HG03565 (cell line): Measurements from ENCODE around the gene SNPH.

Source experiments
- ATAC-seq: cut with Tn5 transposase; IDR thresholded peaks from one replicate; pipeline ENCODE4 v1.9.1; 2021; ENCODE audit warnings: mild to moderate bottlenecking, moderate library complexity; ENCODE audit not compliant: unreplicated experiment

SNPH gene

DNA sequence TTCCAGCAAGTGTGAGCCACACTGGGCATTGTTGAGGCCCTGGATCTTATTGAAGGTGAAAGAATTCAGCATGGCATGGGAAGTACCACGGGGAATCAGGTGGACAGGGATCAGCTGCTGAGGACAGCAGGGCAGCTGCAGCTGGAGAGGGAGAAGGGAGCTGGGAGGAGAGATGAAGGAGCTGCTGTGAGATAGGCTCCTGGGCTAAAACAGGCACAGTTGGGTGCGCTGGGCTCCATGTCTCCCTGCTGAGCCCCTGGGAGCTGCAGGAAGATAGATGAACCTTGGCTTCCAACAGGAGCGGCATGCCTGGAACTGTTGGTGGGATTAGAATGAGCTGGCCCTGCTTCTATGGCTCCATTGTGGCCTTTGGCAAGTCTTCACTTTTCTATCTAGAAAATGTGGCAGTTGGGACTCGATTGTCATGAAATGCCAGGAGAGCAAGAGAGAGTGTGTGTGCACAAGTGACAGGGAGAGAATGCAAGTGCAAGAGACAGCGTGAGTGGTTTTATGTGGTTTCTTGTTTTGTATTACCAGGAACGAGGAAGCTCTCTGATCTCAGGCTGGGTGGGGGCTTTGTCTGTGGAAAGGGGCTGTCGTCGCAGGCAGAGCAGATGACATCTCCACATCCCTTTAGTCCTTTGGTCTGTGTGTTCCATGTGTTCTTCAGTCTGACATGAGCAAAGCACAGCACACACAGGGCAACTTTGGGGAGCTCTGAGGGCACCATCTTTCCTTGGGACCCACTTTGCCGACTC lies 20.4 kb downstream of the SNPH start:
- ATAC-seq = no peak

DNA sequence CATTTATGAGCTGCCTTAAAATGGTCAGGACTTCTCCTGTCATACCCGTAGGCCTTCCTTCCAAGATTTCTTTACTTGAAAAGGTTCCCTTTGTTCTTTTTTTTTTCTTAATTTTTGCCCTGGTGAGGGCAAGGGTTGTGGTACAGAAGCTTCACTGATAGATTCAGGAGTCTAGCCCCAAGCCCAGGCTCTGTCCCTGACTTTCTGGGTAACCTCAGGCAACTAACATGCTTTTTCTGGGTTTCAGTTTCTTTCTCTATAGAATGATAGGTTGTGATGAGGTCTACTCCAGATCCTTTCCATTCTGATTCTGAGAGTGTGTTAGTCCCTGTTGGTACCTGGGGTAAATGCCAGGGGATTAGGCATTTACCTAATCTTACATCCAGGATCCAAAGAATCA lies 21.2 kb downstream of the SNPH start:
- ATAC-seq = no peak

GRCh38 chr20:1287787-1288569 lies 21.9 kb downstream of the SNPH start:
- ATAC-seq = no peak

GRCh38 chr20:1291191-1291741 lies 25.2 kb downstream of the SNPH start:
- no peak for ATAC-seq

DNA sequence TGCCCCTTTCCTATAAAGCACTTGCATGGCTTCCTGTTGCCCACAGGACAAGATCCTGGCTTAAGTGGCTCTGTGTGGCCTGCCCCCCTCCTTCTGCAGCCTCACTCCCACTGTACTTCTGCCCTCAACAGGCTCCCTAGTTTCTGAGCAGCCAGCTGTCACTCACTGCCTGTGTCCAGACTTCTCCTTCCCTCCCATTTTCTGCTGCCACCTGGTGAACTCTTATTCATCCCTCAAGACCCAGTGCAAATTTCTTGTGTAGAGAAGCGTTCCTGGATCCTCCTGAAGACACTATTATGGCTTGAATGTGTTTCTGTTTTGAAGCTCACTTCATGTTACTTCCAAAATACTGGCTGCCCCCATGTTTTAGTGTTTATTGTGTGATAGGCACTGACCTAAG lies 26.5 kb downstream of the SNPH start:
- no peak for ATAC-seq

GRCh38 chr20:1293641-1294379 lies 27.7 kb downstream of the SNPH start:
- ATAC-seq = no peak

GRCh38 chr20:1294497-1294896 lies 28.4 kb downstream of the SNPH start:
- ATAC-seq = no peak

DNA sequence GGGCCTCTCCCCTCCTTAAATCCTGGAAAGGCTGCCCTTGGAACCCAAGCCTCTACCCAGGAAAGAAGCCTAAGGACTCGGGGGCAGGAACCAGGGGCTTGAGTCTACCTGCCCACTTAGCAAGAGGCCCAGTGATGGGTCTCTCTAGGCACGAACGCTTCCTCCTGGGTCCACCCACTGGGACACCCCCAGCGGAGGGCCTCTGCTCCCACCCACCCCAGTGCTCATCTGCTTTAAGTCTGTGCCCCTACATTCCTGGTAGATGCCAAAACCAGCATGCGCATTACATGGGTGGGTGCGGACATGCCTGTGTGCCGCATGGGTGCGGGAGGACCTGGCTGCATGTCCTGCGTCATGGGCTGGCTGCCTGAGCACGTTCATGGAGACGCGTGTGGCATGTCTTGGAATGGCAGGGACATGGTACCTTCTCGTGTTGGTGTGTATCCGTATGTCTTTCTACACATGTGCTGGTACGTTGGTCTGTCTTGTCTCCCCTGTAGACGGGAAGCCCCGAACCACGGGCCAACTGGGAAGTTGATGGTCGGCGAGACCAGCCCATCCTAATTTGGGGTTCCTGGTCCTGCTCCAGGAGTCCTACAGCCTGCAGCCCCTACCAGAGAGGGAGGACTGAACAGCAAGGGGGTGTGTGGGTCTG lies 29.3 kb downstream of the SNPH start:
- no peak for ATAC-seq

GRCh38 chr20:1296117-1296610 lies 30.1 kb downstream of the SNPH start:
- ATAC-seq = no peak

DNA sequence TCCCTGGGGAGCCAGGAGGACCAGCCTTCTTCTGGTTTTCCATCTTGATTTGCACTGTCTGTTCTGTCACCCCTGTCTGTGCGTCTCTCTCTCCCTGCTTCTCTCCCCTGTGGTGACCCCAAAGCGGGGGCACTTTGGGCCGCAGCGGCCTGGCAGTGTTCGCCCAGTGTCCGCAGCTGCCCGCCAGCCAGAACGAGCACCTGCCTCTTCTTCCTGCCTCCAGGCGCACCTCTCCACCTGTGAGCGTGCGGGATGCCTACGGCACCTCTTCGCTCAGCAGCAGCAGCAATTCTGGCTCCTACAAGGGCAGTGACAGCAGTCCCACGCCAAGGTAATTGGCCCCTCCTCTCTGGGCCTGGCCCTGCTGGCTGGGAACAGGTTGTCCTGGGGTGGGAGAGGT lies 30.8 kb downstream of the SNPH start:
- no peak for ATAC-seq

GRCh38 chr20:1297486-1297885 lies 31.4 kb downstream of the SNPH start:
- ATAC-seq = no peak

DNA sequence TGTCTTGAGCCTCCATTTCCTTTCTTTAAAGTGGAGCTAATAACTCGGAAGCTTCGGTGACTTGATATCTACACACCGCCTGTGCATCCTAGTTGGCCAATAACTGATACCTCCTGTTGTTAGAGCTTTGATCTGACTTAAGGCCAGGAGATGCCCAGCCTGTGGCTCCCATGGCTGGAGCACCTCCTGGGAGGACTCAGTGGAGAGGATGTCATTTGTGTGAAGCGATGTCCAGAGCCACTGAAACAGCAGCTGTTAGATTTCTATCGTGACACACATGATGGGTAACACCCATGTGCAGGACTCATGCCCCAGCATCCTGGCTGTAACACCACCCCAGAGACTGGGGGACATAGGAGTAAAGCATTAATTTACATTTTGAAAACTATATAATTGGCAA lies 32.1 kb downstream of the SNPH start:
- ATAC-seq = no peak

DNA sequence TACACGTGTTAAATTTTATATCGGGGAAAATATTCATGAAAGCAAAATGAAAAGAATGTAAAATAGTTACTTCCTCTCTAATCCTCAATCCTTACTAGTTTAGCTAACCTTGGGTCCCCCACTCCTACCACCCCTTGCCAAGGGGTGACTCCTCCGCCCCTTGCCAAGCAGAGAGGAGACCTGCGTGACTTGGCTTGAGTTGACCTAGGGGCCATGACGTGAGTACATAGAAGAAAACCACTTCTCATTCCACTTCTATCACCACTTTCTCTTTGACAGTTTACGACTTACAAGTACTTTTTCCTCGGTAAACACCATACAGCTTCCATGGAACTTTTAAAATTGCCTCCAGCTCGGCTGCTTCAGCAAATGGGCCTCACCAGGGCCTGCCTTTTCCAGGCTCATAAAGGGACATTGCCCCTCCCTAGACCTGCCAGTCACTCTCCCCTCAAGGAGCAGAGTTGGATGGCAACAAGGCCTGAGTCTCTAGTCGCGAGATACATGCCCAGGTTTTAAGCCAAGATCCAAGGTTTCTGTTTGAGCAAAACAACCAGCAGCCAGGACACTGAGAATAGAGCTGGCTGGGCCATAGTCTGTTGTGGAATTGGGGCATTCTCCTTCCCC lies 32.9 kb downstream of the SNPH start:
- ATAC-seq = no peak

DNA sequence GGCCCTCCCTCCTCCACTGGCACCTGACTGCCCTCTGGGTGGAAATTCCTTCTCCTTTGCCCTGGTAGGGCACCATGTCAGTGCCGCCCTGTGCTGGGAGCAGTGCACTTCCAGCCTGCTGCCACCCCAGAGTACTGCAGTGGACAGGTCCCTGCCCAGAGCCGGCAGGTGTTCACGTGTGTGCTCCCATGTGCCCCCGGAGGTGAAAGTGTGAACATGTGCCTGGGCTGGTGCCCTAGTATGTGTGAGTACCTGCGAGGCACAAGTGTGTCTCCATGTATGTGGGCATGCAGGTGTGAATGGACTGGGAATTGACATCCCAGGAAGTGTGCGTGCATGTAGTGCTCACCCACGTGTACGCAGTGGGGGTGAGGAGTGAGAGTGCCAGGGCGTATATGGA lies 33.4 kb downstream of the SNPH start:
- ATAC-seq = no peak

- ATAC-seq = no peak
Observed at GRCh38 chr20:1300083-1300840, 34.2 kb downstream of the SNPH start.

GRCh38 chr20:1301031-1301529 lies 35.0 kb downstream of the SNPH start:
- ATAC-seq = no peak

DNA sequence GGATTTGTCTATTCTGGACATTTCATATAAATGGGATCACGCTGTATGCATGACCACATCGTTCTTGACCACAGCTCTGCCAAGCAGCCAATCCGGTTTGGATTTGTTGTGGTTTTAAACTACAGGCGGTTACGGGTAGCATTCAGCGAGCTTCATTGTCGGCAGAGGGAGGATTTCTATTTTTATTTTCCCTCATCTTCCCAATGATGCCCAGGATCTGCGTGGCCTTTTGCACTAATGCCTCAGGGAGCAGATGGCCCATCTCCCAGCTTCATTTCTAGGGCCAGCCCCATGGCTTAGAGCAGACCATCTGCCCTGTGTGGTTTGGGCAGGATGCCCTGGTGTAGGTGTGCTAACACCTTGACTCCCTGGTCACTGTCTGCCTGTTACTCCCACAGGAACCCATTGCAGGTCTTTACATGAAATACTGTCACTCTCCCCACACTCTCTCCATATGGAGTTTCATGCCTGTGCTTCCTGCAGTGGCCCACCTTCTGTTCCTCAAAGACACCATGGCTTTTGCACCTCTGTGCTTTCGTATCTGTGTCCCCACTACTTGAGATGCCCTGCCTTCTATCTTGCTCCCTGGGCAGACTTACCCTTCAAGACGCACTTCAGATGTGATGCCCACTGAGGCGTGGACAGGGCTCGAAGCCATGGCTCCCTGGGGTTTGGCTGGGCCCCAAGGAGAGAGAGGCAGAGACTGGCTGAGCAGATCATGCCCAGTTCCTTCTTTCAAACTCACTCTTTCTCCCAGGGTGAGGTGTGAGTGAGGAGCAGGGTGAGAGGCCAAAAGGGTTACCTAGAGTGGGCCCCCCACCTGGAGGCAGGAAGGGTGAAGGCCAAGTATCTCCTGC lies 36.8 kb downstream of the SNPH start:
- ATAC-seq = no peak

DNA sequence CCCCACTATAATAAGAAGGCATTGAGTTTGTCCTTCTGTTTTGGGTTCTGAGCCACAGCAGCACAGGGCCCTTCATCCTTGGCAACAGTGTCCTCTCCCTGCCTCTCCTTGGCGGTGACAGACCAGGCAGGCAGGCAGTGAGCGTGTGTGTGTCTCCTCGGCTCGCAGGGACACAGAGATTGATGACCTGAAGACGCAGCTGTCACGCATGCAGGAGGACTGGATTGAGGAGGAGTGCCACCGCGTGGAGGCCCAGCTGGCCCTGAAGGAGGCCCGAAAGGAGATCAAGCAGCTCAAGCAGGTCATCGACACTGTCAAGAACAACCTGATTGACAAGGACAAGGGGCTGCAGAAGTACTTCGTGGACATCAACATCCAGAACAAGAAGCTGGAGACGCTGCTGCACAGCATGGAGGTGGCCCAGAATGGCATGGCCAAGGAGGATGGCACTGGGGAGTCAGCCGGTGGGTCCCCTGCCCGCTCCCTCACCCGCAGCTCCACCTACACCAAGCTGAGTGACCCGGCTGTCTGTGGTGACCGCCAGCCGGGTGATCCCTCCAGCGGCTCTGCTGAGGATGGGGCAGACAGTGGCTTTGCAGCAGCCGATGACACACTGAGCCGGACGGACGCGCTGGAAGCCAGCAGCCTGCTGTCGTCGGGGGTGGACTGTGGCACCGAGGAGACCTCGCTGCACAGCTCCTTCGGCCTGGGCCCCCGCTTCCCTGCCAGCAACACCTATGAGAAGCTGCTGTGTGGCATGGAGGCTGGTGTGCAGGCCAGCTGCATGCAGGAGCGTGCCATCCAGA lies 38.8 kb downstream of the SNPH start:
- ATAC-seq = no peak
